HepG2 (cell line): Measurements from ENCODE around the gene TARBP2. TPM values are rescaled to one million over a fixed set of nuclear protein-coding genes. Genes with fewer than 3 reads are reported as not detected.

Experiments
- CEBPG ChIP-seq: IDR thresholded peaks from 2 replicates; pipeline ENCODE4 v1.6.1; 2016
- ESRRA ChIP-seq: sonication (generic); formaldehyde crosslinking; IDR thresholded peaks from 2 replicates; pipeline ENCODE4 v1.5.1; 2020; ENCODE audit warnings: mild to moderate bottlenecking, low read depth, missing genetic modification reagents
- GATA4 ChIP-seq: sonication (generic); IDR thresholded peaks from 2 replicates; pipeline ENCODE4 v1.6.1; 2016; ENCODE audit warnings: antibody characterized with exemption, low read depth, borderline replicate concordance
- KLF16 ChIP-seq, 2 experiments: sonication (generic) in 1 of 2; formaldehyde crosslinking in 1 of 2; IDR thresholded peaks; 2 replicates each; pipeline versions ENCODE4 v1.6.1 to v1.8.0; 2016 to 2023; ENCODE audit warnings: missing genetic modification reagents in 2 of 2, missing compliant biosample characterization in 1 of 2
- PHF8 ChIP-seq: sonication (generic); formaldehyde crosslinking; IDR thresholded peaks from 2 replicates; pipeline ENCODE4 v1.5.0; 2020; ENCODE audit warnings: missing genetic modification reagents
- RBM39 ChIP-seq: fragments of 200-400 bp; formaldehyde crosslinking; IDR thresholded peaks from one replicate; pipeline ENCODE4 v1.6.1; 2018; ENCODE audit warnings: antibody characterized with exemption, mild to moderate bottlenecking, low read depth, low read length; ENCODE audit not compliant: poor library complexity, severe bottlenecking
- RNF2 ChIP-seq: fragments of 450-650 bp; conservative IDR thresholded peaks from 2 replicates; pipeline ENCODE4 v1.6.1; 2016; ENCODE audit warnings: low read depth
- SALL2 ChIP-seq: sonication (generic); formaldehyde crosslinking; IDR thresholded peaks from 2 replicates; pipeline ENCODE4 v1.8.1; 2023; ENCODE audit warnings: mild to moderate bottlenecking, missing genetic modification reagents, inconsistent platforms
- SNRNP70 ChIP-seq: fragments of 200-400 bp; formaldehyde crosslinking; IDR thresholded peaks from 2 replicates; pipeline ENCODE4 v1.6.1; 2017; ENCODE audit warnings: mild to moderate bottlenecking, low read depth, low read length, moderate library complexity
- TAF15 ChIP-seq: fragments of 200-400 bp; formaldehyde crosslinking; IDR thresholded peaks from one replicate; pipeline ENCODE4 v1.6.1; 2018; ENCODE audit warnings: mild to moderate bottlenecking, low read depth, low read length; ENCODE audit not compliant: poor library complexity, severe bottlenecking
- ZFX ChIP-seq: sonication (generic); formaldehyde crosslinking; IDR thresholded peaks from 2 replicates; pipeline ENCODE4 v1.4.0; 2020; ENCODE audit warnings: mild to moderate bottlenecking, low read depth, missing genetic modification reagents, moderate library complexity
- ZNF121 ChIP-seq: sonication (generic); formaldehyde crosslinking; IDR thresholded peaks from 2 replicates; pipeline ENCODE4 v1.5.0; 2020; ENCODE audit warnings: mild to moderate bottlenecking, missing genetic modification reagents
- ZNF136 ChIP-seq: sonication (generic); formaldehyde crosslinking; IDR thresholded peaks from 2 replicates; pipeline ENCODE4 v1.8.1; 2022; ENCODE audit warnings: low read depth, mild to moderate bottlenecking, moderate library complexity, missing genetic modification reagents
- ZNF282 ChIP-seq: fragments of 450-650 bp; IDR thresholded peaks from 2 replicates; pipeline ENCODE4 v1.6.1; 2018; ENCODE audit not compliant: partially characterized antibody
- ZNF605 ChIP-seq: sonication (generic); formaldehyde crosslinking; IDR thresholded peaks from 2 replicates; pipeline ENCODE4 v1.8.0; 2022; ENCODE audit warnings: mild to moderate bottlenecking, missing genetic modification reagents
- ZNF761 ChIP-seq: sonication (generic); formaldehyde crosslinking; conservative IDR thresholded peaks from 2 replicates; pipeline ENCODE4 v1.4.0; 2020; ENCODE audit warnings: mild to moderate bottlenecking, missing genetic modification reagents
- ZNF790 ChIP-seq: sonication (generic); formaldehyde crosslinking; IDR thresholded peaks from 2 replicates; pipeline ENCODE4 v1.8.0; 2022; ENCODE audit warnings: missing genetic modification reagents, mild to moderate bottlenecking, borderline replicate concordance
- polyA plus RNA-seq, 8 experiments: library from polyadenylated mRNA; depleted of rRNA in 3 of 8; stranded (reverse) in 7 of 8; unstranded in 1 of 8; fragments of >200 nt; fragmentation: Illumina TruSeq in 4 of 8; extraction: Trizol in 4 of 8; gene quantifications; 2 replicates each; pipeline versions ENCODE4 v1.2.1 to v1.2.3, GENCODE V29; 2011 to 2016; ENCODE audit warnings: low read depth in 4 of 8, missing spikeins in 1 of 8, mixed read lengths in 1 of 8; ENCODE audit not compliant: insufficient read depth in 1 of 8
- total RNA-seq, 5 experiments: library from RNA; depleted of rRNA; stranded (reverse); fragments of >200 nt; fragmentation: Illumina TruSeq; extraction: Trizol; gene quantifications; 2 replicates each; pipeline ENCODE4 v1.2.3, GENCODE V29; 2016; ENCODE audit warnings: low read depth in 1 of 5
- TF ChIP-seq, protein P1 (sequence below): sonication (generic); formaldehyde crosslinking; IDR thresholded peaks from 2 replicates; pipeline ENCODE4 v1.4.0; 2020; ENCODE audit warnings: missing genetic modification reagents, mild to moderate bottlenecking, borderline replicate concordance
- TF ChIP-seq, protein P2 (sequence below): sonication (generic); formaldehyde crosslinking; IDR thresholded peaks from 2 replicates; pipeline ENCODE4 v1.5.0; 2020; ENCODE audit warnings: missing genetic modification reagents, mild to moderate bottlenecking, borderline replicate concordance
- TF ChIP-seq, protein P3 (sequence below): sonication (generic); formaldehyde crosslinking; IDR thresholded peaks from 2 replicates; pipeline ENCODE4 v1.4.0; 2020; ENCODE audit warnings: low read depth, mild to moderate bottlenecking, missing genetic modification reagents
- TF ChIP-seq, protein P4 (sequence below): sonication (generic); formaldehyde crosslinking; IDR thresholded peaks from 2 replicates; pipeline ENCODE4 v1.5.0; 2020; ENCODE audit warnings: missing genetic modification reagents
- TF ChIP-seq, protein P5 (sequence below), 2 experiments: fragments of 450-650 bp in 1 of 2; sonication (generic) in 1 of 2; formaldehyde crosslinking; IDR thresholded peaks; 2 replicates each; pipeline versions ENCODE4 v1.5.0 to v1.8.0; 2020 to 2022; ENCODE audit warnings: mild to moderate bottlenecking in 1 of 2, missing genetic modification reagents in 1 of 2

Gene TARBP2
- total and polyA plus RNA-seq, 2 of the 13 experiments (the other 11 are each of a cell fraction or from before 2014, with no cell fraction given), result 47.0 to 55.5 TPM

DNA sequence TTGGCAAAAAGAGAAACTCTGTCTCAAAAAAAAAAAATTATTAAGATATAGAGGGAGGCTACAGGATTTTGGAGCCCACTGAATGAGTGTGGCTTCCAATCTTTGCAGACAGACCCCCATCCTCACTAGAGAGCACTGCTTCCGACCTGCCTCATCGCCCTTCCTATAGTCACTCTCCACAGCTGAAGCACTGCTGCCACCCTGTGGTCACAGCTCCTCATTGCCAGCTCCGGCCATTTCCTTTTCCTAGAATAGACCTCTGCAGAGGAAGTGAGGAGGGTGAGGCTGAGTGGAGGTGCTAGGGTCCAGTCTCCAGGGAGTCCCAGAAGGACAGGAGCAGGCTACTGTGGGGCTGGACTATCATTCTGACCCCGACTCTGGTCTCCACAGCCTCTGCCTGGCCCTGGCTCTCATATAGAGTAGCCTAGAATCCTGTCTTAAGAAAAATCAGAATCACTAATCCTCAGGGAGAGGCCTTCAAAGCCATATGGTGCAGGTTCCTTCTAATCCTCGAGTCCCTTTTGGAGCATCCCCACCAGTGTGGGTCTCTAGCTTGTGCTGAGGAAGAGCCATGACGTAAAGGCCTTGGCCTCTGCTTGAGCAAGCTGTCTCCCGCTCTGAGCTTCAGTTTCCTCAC is 7.6 kb downstream of the TARBP2 start (continued):
- TF ChIP-seq, protein P1, sequence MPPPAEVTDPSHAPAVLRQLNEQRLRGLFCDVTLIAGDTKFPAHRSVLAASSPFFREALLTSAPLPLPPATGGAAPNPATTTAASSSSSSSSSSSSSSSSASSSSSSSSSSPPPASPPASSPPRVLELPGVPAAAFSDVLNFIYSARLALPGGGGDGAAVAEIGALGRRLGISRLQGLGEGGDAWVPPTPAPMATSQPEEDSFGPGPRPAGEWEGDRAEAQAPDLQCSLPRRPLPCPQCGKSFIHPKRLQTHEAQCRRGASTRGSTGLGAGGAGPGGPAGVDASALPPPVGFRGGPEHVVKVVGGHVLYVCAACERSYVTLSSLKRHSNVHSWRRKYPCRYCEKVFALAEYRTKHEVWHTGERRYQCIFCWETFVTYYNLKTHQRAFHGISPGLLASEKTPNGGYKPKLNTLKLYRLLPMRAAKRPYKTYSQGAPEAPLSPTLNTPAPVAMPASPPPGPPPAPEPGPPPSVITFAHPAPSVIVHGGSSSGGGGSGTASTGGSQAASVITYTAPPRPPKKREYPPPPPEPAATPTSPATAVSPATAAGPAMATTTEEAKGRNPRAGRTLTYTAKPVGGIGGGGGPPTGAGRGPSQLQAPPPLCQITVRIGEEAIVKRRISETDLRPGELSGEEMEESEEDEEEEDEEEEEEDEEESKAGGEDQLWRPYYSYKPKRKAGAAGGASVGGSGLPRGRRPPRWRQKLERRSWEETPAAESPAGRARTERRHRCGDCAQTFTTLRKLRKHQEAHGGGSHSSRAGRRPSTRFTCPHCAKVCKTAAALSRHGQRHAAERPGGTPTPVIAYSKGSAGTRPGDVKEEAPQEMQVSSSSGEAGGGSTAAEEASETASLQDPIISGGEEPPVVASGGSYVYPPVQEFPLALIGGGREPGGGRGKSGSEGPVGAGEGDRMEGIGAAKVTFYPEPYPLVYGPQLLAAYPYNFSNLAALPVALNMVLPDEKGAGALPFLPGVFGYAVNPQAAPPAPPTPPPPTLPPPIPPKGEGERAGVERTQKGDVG (CRISPR knock-in tag), result no peak
- no peak for TF ChIP-seq PHF8 (CRISPR knock-in tag)
- no peak for TF ChIP-seq ZFX
- TF ChIP-seq ESRRA (CRISPR knock-in tag), result no peak
- no peak for TF ChIP-seq ZNF121 (CRISPR knock-in tag)
- TF ChIP-seq RNF2, result no peak
- no peak for TF ChIP-seq KLF16 (CRISPR knock-in tag; IDR thresholded peaks at IDR 0.05)
- no peak for TF ChIP-seq ZNF136 (CRISPR knock-in tag)
- TF ChIP-seq, protein P2, sequence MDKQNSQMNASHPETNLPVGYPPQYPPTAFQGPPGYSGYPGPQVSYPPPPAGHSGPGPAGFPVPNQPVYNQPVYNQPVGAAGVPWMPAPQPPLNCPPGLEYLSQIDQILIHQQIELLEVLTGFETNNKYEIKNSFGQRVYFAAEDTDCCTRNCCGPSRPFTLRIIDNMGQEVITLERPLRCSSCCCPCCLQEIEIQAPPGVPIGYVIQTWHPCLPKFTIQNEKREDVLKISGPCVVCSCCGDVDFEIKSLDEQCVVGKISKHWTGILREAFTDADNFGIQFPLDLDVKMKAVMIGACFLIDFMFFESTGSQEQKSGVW (CRISPR knock-in tag), result no peak
- no peak for TF ChIP-seq ZNF282
- TF ChIP-seq ZNF761, result 0 out of 2 replicates have a peak, but pooled peaks have one; percentile 32
- TF ChIP-seq CEBPG, result no peak; the same call in 1 of the 2 replicates
- no peak for TF ChIP-seq ZNF790 (CRISPR knock-in tag)
- no peak for TF ChIP-seq SALL2 (CRISPR knock-in tag)
- TF ChIP-seq TAF15, result no peak
- TF ChIP-seq, protein P3, sequence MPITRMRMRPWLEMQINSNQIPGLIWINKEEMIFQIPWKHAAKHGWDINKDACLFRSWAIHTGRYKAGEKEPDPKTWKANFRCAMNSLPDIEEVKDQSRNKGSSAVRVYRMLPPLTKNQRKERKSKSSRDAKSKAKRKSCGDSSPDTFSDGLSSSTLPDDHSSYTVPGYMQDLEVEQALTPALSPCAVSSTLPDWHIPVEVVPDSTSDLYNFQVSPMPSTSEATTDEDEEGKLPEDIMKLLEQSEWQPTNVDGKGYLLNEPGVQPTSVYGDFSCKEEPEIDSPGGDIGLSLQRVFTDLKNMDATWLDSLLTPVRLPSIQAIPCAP (CRISPR knock-in tag), result no peak
- no peak for TF ChIP-seq GATA4
- TF ChIP-seq SNRNP70, result no peak
- TF ChIP-seq, protein P4, sequence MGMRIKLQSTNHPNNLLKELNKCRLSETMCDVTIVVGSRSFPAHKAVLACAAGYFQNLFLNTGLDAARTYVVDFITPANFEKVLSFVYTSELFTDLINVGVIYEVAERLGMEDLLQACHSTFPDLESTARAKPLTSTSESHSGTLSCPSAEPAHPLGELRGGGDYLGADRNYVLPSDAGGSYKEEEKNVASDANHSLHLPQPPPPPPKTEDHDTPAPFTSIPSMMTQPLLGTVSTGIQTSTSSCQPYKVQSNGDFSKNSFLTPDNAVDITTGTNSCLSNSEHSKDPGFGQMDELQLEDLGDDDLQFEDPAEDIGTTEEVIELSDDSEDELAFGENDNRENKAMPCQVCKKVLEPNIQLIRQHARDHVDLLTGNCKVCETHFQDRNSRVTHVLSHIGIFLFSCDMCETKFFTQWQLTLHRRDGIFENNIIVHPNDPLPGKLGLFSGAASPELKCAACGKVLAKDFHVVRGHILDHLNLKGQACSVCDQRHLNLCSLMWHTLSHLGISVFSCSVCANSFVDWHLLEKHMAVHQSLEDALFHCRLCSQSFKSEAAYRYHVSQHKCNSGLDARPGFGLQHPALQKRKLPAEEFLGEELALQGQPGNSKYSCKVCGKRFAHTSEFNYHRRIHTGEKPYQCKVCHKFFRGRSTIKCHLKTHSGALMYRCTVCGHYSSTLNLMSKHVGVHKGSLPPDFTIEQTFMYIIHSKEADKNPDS (CRISPR knock-in tag), result no peak
- TF ChIP-seq ZNF605 (CRISPR knock-in tag), result 0 out of 2 replicates have a peak, but pooled peaks have one; percentile 39
- TF ChIP-seq RBM39, result no peak
- TF ChIP-seq, protein P5, sequence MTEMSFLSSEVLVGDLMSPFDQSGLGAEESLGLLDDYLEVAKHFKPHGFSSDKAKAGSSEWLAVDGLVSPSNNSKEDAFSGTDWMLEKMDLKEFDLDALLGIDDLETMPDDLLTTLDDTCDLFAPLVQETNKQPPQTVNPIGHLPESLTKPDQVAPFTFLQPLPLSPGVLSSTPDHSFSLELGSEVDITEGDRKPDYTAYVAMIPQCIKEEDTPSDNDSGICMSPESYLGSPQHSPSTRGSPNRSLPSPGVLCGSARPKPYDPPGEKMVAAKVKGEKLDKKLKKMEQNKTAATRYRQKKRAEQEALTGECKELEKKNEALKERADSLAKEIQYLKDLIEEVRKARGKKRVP (CRISPR knock-in tag; IDR thresholded peaks at IDR 0.05), result no peak
